Adipocyte (in vitro differentiated cells): ENCODE results near the gene PGAM2.

Experiments used
- DNase-seq: peaks from one replicate; pipeline ENCODE4 v3.0.0-alpha.2; 2015; ENCODE audit warnings: low read depth
- H3K27me3 ChIP-seq: replicated peaks from 2 replicates; pipeline ENCODE4 v1.7.0; 2013; ENCODE audit warnings: mild to moderate bottlenecking, low read length, moderate library complexity; ENCODE audit not compliant: control insufficient read depth, insufficient read depth
- H3K36me3 ChIP-seq: 2 replicates; pipeline ENCODE4 v1.7.0; 2013; ENCODE audit warnings: low read length, mild to moderate bottlenecking, moderate library complexity; ENCODE audit not compliant: control insufficient read depth, insufficient read depth, severe bottlenecking
- H3K4me1 ChIP-seq: 2 replicates; pipeline ENCODE4 v1.7.0; 2013; ENCODE audit warnings: mild to moderate bottlenecking, low read length, moderate library complexity; ENCODE audit not compliant: control insufficient read depth, insufficient read depth
- H3K4me3 ChIP-seq: 2 replicates; pipeline ENCODE4 v1.7.0; 2013; ENCODE audit warnings: mild to moderate bottlenecking, low read length, moderate library complexity
- H3K9ac ChIP-seq: 2 replicates; pipeline ENCODE4 v1.7.0; 2013; ENCODE audit warnings: mild to moderate bottlenecking, low read length, moderate library complexity
- H3K9me3 ChIP-seq: 2 replicates; pipeline ENCODE4 v1.7.0; 2013; ENCODE audit warnings: mild to moderate bottlenecking, low read length, moderate library complexity; ENCODE audit not compliant: control insufficient read depth

Gene PGAM2

GRCh38 chr7:44079331-44080021 is 14.1 kb upstream of the PGAM2 start:
- Histone ChIP-seq H3K9ac (no peak overlapping the region), H3K9me3 (no peaks in the 10 kb centered on the region), H3K4me1 (peaks cover 22% of the 10 kb centered on the region), H3K4me3 (no peak overlapping the region), H3K27me3 (no peaks in the 10 kb centered on the region), H3K36me3 (peaks cover 55% of the 10 kb centered on the region)
- no peak for DNase-seq

- H3K4me3 ChIP-seq, result no peak overlapping the region
- H3K4me1 ChIP-seq, result peaks cover 13% of the 10 kb centered on the region
- peaks cover 60% of the 10 kb centered on the region for H3K36me3 ChIP-seq
- H3K9ac ChIP-seq, result no peak overlapping the region
- H3K27me3 ChIP-seq, result no peaks in the 10 kb centered on the region
- DNase-seq, result no peak
- no peaks in the 10 kb centered on the region for H3K9me3 ChIP-seq
Observed at GRCh38 chr7:44078521-44078920, 13.2 kb upstream of the PGAM2 start.

- H3K9me3 ChIP-seq, result no peaks in the 10 kb centered on the region
- H3K9ac ChIP-seq, result peak overlapping the region; percentile 48
- no peak for DNase-seq
- H3K4me1 ChIP-seq, result peaks cover 11% of the 10 kb centered on the region
- H3K36me3 ChIP-seq, result peaks cover 67% of the 10 kb centered on the region
- H3K4me3 ChIP-seq, result no peak overlapping the region
- H3K27me3 ChIP-seq, result no peaks in the 10 kb centered on the region
Observed at GRCh38 chr7:44077681-44078091, 12.3 kb upstream of the PGAM2 start.

GRCh38 chr7:44077061-44077460 is 11.7 kb upstream of the PGAM2 start:
- DNase-seq, result no peak
- Histone ChIP-seq H3K9me3 (no peaks in the 10 kb centered on the region), H3K27me3 (no peaks in the 10 kb centered on the region), H3K36me3 (peaks cover 67% of the 10 kb centered on the region), H3K4me1 (peaks cover 17% of the 10 kb centered on the region), H3K9ac (no peak overlapping the region), H3K4me3 (no peak overlapping the region)

- H3K4me1 ChIP-seq, result peaks cover 18% of the 10 kb centered on the region
- no peak overlapping the region for H3K4me3 ChIP-seq
- no peak for DNase-seq
- H3K27me3 ChIP-seq, result no peaks in the 10 kb centered on the region
- peaks cover 67% of the 10 kb centered on the region for H3K36me3 ChIP-seq
- no peak overlapping the region for H3K9ac ChIP-seq
- H3K9me3 ChIP-seq, result no peaks in the 10 kb centered on the region
Observed at GRCh38 chr7:44076101-44076895, 10.9 kb upstream of the PGAM2 start.

GRCh38 chr7:44075296-44076075 is 10.1 kb upstream of the PGAM2 start:
- Histone ChIP-seq H3K4me1 (peaks cover 12% of the 10 kb centered on the region), H3K36me3 (peaks cover 67% of the 10 kb centered on the region)

GRCh38 chr7:44074349-44074695 is 9.0 kb upstream of the PGAM2 start:
- DNase-seq, result no peak
- H3K36me3 ChIP-seq, result peaks cover 55% of the 10 kb centered on the region
- H3K9me3 ChIP-seq, result no peaks in the 10 kb centered on the region
- H3K27me3 ChIP-seq, result no peaks in the 10 kb centered on the region
- H3K9ac ChIP-seq, result no peak overlapping the region
- H3K4me3 ChIP-seq, result no peak overlapping the region
- H3K4me1 ChIP-seq, result peaks cover 12% of the 10 kb centered on the region

More at GRCh38 chr7:44075296-44076075, 10.1 kb upstream of the PGAM2 start:
- H3K27me3 ChIP-seq, result no peaks in the 10 kb centered on the region
- DNase-seq, result no peak
- no peaks in the 10 kb centered on the region for H3K9me3 ChIP-seq
- no peak overlapping the region for H3K4me3 ChIP-seq
- H3K9ac ChIP-seq, result no peak overlapping the region

GRCh38 chr7:44073664-44074348 is 8.4 kb upstream of the PGAM2 start:
- DNase-seq, result no peak
- Histone ChIP-seq H3K27me3 (no peaks in the 10 kb centered on the region), H3K36me3 (peaks cover 50% of the 10 kb centered on the region), H3K9ac (no peak overlapping the region), H3K9me3 (no peaks in the 10 kb centered on the region), H3K4me1 (peaks cover 12% of the 10 kb centered on the region), H3K4me3 (no peak overlapping the region)

GRCh38 chr7:44072364-44073231 is 7.2 kb upstream of the PGAM2 start:
- peaks cover 12% of the 10 kb centered on the region for H3K4me1 ChIP-seq
- peak overlapping the region; percentile 55 for H3K9ac ChIP-seq
- H3K9me3 ChIP-seq, result no peaks in the 10 kb centered on the region
- peak; percentile 94 for DNase-seq
- no peaks in the 10 kb centered on the region for H3K27me3 ChIP-seq
- H3K4me3 ChIP-seq, result no peak overlapping the region
- H3K36me3 ChIP-seq, result peaks cover 38% of the 10 kb centered on the region

- H3K9me3 ChIP-seq, result no peaks in the 10 kb centered on the region
- peaks cover 12% of the 10 kb centered on the region for H3K4me1 ChIP-seq
- H3K27me3 ChIP-seq, result no peaks in the 10 kb centered on the region
- H3K4me3 ChIP-seq, result no peak overlapping the region
- DNase-seq, result no peak
- peaks cover 30% of the 10 kb centered on the region for H3K36me3 ChIP-seq
- peak overlapping the region; percentile 55 for H3K9ac ChIP-seq
Observed at GRCh38 chr7:44071726-44072363, 6.5 kb upstream of the PGAM2 start.
